OCI-LY3 (cell line): ENCODE results near the gene FOXI1.

ENCODE experiments used
- CTCF ChIP-seq: fragments of 200-600, 300-600 bp; sonication (generic); IDR thresholded peaks from 2 replicates; pipeline ENCODE4 v1.5.1; 2014; ENCODE audit warnings: antibody characterized with exemption, low read length, low read depth
- EZH2phosphoT487 ChIP-seq: fragments of 200-600 bp; shearing (Covaris generic); IDR thresholded peaks from 2 replicates; pipeline ENCODE4 v1.6.1; 2018; ENCODE audit warnings: antibody characterized with exemption, mixed run types, low read depth

- TF ChIP-seq CTCF (no peak), EZH2phosphoT487 (no peak)
Measured at GRCh38 chr5:170082701-170083100, 23.0 kb upstream of the FOXI1 start.
